Stimulated activated CD4-positive, alpha-beta T cell treated with anti-CD3 and anti-CD28 coated beads, Interleukin-4, amount 100 ng/mL, for 1 hour (primary cell): Measurements from ENCODE around the gene MYPN.
"Not testable (repeated sequence)": the region's sequence is repeated elsewhere in the genome, so short reads cannot be mapped to it uniquely, and the experiment has no call there.

ENCODE experiments used
- DNase-seq: peaks from one replicate; pipeline ENCODE4 v3.0.0-alpha.2; 2020

Gene MYPN

GRCh38 chr10:68179016-68179415 is 69.7 kb downstream of the MYPN start:
- DNase-seq = no peak

GRCh38 chr10:68180490-68180889 is 71.2 kb downstream of the MYPN start:
- DNase-seq = no peak

GRCh38 chr10:68184546-68184945 is 75.3 kb downstream of the MYPN start:
- DNase-seq = no peak

DNA sequence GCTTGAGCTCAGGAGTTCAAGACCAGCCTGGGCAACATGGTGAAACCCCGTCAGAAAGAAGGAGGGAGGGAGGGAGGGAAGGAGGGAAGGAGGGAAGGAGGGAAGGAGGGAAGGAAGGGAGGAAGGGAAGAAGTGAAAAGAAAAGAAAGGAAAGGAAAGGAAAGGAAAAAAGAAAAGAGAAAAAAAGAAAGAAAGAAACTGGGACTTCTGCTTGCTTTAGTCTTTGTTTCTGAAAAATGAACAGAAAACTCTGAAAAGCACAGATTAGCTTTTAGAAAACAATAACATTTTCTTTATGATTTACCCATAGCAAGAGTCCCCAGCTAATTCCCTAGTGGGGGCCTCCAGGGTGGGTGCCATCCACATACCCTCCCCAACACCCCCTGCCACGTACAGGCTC is 75.8 kb downstream of the MYPN start:
- no peak for DNase-seq

DNA sequence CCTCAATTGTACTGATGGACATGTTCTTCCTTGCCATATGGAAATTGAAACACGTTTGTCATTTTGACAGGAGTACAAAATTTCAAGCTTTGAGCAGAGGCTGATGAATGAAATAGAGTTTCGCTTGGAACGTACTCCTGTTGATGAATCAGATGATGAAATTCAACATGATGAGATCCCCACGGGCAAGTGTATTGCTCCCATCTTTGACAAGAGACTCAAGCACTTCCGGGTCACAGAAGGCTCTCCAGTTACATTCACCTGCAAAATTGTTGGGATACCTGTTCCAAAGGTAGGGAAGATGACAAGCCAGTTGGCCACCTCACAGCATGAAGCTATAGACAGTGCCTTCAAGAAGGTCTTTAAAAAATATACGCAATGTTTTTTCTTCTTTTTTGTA is 79.5 kb downstream of the MYPN start:
- DNase-seq = no peak

DNA sequence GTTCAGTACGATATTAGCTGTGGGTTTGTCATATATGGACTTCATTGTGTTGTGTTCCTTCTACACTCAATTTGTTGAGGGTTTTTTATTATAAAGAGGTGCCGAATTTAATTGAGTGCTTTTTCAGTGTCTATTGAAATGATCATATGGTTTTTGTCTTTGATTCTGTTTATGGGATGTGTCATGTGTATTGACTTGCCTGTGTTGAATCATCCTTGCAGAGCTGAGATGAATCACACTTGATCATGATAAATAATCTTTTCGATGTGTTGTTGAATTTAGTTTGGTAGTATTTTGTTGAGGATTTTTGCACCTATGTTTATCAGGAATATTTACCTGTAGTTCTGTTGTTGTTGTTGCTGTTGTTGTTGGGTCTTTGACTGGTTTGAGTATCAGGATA is 82.8 kb downstream of the MYPN start:
- no peak for DNase-seq

- DNase-seq = no peak
These were observed 85.0 kb downstream of the MYPN start for GRCh38 chr10:68194290-68194689.

- not testable (repeated sequence) for DNase-seq
These were observed 86.5 kb downstream of the MYPN start for GRCh38 chr10:68195776-68196175.

DNA sequence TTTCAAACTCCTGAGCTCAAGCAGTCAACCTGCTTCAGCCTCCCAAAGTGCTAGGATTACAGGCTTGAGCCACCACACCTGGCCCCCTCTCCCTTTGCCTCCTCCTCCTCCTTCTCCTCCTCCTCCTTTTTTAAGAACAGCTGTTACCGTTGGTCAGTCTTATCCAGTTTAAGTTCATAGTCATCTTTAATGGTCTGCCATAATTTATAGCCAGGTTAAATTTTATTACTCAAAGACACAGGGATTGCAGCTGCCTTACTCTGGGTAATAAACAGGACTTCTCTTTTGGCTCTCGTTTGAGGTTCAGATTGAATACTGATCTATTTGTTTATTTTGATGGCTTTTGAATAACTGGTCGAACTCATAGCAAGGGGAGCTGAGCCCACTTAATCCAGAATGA is 87.4 kb downstream of the MYPN start:
- DNase-seq = no peak

GRCh38 chr10:68202960-68203353 is 93.7 kb downstream of the MYPN start:
- peak; percentile 3 for DNase-seq

DNA sequence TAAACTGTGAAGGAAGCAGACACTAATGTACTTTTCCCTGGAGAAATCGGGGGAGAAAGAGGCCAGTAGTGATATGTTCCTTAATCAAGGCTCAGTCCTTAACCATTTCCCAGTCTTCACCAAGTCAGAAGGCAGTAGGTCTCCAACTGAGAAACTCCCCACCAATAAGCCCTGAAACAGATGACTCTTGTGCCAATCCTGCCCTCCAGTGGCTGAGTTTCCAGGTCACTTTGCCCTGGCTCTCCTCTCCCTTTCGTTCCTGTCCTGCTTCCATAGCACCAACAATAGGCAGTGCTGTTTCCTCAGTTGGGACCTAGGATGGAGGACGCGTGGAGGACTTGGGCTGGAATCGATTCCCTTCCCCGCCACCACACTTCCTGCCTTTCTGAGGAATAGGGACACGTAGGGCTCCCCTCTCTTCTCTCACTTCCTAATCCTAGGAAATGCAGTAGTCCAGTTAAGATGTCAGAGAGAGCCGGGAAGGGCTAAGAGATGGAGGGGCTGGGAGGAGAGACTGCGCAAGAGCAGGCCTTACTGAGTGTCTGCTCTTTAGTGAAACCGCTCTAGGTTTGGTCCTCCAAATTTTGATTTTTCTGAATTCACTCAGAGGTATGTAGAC is 99.2 kb downstream of the MYPN start:
- peak; percentile 4 for DNase-seq

DNA sequence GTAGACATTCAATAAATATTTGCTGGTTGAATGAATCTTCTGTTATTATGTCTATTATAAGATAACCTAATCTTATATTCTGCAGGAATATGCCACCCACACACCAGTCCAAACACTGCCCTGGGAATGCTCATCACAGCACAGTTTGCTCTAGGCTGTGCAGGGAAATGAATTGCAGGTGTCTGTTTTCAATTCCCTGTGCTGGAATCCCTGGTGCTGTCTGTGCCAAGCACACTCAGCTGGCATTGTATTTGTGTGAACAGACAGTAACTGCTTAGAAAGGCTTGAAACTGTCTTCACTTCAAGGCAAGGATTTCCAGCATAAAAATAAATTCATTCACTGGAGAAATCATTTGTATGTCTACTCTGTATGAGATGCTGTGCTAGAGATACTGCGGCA is 102.4 kb downstream of the MYPN start:
- DNase-seq = no peak

DNA sequence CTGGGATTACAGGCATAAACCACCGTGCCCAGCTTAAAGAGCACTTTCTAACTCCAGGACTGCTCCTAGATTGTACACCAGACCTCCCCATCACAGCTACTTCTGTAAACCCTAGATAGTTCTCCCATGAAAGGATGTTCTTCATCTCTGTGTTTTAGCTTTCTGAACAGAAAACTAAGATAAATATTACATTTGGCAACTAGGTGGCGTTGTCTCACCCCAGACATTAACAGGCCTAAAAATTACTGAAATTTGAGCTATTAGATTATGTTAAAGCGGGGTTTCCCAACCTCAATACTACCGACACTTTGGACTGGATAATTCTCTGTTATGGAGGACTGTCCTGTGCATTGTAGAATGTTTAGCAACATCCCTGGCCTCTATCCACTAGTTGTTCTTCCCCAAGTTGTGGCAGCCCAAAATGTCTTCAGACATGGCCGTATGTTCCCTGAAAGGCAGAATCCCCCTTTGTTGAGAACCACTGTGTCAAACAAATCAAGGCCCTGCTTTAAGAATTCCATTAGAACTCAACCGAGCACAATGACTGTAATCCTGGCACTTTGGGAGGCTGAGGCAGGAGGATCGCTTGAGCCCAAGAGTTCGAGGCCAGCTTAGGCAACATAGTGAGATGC is 103.5 kb downstream of the MYPN start:
- DNase-seq = no peak

- DNase-seq = no peak
These were observed 109.5 kb downstream of the MYPN start for GRCh38 chr10:68218786-68219185.

GRCh38 chr10:68221196-68221595 is 111.9 kb downstream of the MYPN start:
- DNase-seq = no peak

GRCh38 chr10:68222391-68222790 is 113.1 kb downstream of the MYPN start:
- DNase-seq = no peak

GRCh38 chr10:68223535-68224165 is 114.4 kb downstream of the MYPN start:
- DNase-seq = no peak

DNA sequence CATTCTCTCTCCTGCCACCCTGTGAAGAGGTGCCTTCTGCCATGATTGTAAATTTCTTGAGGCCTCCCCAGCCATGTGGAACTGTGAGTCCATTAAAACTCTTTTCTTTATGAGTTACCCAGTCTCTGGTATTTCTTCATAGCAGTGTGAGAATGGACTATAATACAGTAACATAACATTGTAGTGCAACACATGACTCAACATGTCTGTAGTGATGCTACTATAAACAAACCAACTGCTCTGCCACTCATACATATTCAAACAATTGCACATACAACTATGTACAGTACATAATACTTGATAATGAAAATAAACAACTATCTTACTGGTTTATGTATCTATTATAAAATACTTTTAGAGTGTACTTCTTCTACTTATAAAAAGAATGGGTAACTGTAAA is 115.5 kb downstream of the MYPN start:
- DNase-seq = no peak

- DNase-seq = no peak
These were observed 121.0 kb downstream of the MYPN start for GRCh38 chr10:68230268-68230667.

- DNase-seq = peak; percentile 40
These were observed 122.0 kb downstream of the MYPN start for GRCh38 chr10:68231106-68231816.

DNA sequence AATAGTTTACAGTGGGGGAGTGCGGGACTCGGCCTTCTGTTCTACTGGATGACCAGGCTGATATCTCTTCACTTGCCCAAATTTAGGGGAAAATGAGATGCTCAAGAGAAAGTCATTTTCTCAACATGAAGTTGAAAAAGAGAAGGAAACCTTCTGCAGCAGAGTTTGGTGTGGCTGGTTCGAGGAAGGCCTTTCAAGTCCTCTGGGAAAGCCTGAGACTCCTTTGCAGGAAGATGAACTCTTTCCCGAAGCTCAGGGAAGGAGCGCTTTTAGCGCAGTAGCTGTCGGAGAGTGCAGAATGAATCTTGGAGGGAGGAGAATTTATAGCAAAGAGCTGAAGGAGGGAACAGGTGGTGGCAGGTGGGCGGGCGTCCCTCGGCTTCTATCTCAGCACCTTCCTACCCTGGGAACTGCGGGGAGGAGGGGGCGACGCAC is 122.5 kb downstream of the MYPN start, which contains the start of gene ATOH7:
Gene ATOH7, minus strand, starts transcription at position 297 of the 435 bp plus-strand sequence. CDS start 436 bp downstream, outside the sequence.
- no peak for DNase-seq

DNA sequence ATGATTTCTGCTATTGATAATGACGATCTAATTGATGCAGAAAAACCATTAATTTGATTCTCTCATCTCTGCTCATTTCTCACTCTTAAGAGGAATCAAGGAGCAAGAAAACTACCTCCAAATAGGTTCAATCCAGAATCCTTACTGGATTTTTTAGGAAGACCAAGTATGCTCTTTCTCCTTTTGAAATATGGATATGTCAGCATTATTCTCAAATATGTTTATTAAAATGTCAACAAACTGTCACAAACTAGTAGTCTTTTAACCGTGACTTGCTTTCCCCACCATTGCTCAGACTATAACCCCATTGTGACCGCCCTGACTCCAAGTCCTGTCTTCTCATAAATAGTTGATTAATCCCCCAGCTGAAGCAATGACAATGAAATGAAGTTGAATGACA is 123.8 kb downstream of the MYPN start:
- DNase-seq = no peak

DNA sequence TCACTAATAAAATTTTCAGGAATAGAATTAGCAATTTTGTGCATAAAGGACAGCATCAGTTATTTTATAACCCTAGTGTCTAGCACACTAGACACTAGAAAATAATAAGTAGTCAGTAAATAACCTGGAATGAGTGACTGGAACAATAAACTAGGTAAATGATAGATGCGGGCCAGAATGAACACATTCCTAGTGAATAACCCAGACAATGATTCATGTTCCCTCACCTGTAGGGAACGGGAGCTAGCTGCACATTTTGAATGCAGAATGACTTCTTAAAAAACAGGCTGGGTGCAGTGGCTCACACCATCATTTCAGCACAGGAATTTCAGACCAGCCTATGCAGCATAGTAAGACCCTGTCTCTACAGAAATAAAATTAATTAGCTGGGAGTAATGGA is 125.8 kb downstream of the MYPN start:
- no peak for DNase-seq

DNA sequence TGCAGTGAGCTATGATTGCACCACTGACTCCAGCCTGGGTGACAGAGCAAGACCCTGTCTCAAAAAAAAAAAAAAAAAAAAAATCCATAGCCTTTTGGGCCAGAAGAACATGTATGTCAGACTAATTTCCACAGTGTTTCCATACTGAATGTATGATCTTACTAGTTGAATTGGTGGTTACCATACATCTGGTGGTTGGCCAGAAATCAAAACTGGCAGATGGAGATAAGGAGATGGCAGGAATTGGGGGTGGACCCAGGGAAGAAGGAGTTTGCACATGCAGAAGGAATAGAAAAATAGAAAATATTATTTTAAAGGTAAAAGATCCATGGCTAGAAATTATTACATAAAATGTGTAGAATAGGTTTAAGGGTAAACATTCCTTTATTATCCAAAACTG is 126.3 kb downstream of the MYPN start:
- DNase-seq = no peak
